ENCODE results near the gene CLEC2D. TPM values are rescaled to one million over a fixed set of nuclear protein-coding genes. Genes with fewer than 3 reads are reported as not detected.
A peak's percentile ranks its signal among the peaks of the same experiment; 100 is the strongest.

Gene CLEC2D
- total and polyA plus RNA-seq, 10 of the 15 experiments (the other 5 are each of a cell fraction or from before 2014, with no cell fraction given), result 4.6 to 29.8 (median 16.0) TPM

DNA sequence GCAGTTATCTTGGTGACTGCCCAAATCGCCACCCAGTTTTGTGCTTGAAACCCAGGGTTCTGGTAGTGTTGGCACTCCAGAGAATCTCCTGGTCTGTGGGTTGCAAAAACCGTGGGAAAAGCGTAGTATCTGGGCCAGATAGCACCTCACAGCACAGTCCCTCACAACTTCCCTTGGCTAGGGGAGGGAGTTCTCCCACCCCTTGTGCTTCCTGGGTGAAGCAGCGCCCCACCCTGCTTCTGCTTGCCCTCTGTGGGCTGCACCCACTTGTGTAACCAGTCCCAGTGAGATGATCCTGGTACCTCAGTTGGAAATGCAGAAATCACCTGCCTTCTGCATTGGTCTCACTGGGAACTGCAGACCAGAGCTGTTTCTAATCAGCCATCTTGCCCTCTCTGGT is 16.4 kb downstream of the CLEC2D start (continued):
- TF ChIP-seq SRF (IDR thresholded peaks at IDR 0.05; ENCODE audit: low read depth in 2 of 2, low read length in 2 of 2) (no peak), SMARCA5 (IDR thresholded peaks at IDR 0.05) (no peak), SREBF2 (IDR thresholded peaks at IDR 0.05; ENCODE audit: low read length) (no peak), SP1 (IDR thresholded peaks at IDR 0.05; ENCODE audit: low read depth, low read length) (no peak)

DNA sequence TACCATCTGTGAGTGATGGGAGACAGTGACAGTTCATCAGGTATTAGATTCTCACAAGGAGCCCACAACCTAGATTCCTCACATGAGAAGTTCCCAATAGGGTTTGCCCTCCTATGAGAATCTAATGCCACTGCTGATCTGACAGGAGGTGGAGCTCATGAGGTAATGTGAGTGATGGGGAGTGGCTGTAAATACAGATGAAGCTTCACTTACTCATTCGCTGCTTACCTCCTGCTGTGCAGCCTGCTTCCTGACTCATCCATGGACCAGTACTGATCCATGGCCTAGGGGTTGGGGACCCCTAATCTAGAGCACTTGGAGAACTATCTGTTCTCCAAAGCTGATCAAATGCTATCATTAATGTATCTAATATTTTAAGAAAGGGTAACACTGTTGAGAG is 17.7 kb downstream of the CLEC2D start:
- H3K4me2 ChIP-seq (ENCODE audit: control insufficient read depth, insufficient read depth), result no peak overlapping the region
- in situ Hi-C loops (cut with MboI), result no loop called here
- WGBS (ENCODE audit: insufficient coverage, insufficient replicate concordance, low lambda C conversion rate, missing lambda C conversion rate), result 100% methylated on average over 1 of the region's 1 CpG
- intact Hi-C loops (cut with micrococcal nuclease; ENCODE audit: unreplicated experiment), result no loop called here
- POLR2A ChIA-PET, result no interaction called here
- peaks cover 0 to 25% of the 10 kb centered on the region in 2 experiments; a peak in 2 of 4 replicates for H3K36me3 ChIP-seq (ENCODE audit: control insufficient read depth in 2 of 2, insufficient read depth in 2 of 2, low read length in 1 of 2)
- BruUV-seq (replicated peaks), result no TSS peak
- H3K27me3 ChIP-seq (replicated peaks in 1 of 2; ENCODE audit: control insufficient read depth in 2 of 2, insufficient read depth in 2 of 2, low read length in 1 of 2), result peaks cover 0 to 1% of the 10 kb centered on the region in 2 experiments; a peak in 2 of 4 replicates
- TF ChIP-seq TBL1XR1 (IDR thresholded peaks at IDR 0.05; ENCODE audit: low read depth, low read length), result no peak
- TF ChIP-seq, protein P1, sequence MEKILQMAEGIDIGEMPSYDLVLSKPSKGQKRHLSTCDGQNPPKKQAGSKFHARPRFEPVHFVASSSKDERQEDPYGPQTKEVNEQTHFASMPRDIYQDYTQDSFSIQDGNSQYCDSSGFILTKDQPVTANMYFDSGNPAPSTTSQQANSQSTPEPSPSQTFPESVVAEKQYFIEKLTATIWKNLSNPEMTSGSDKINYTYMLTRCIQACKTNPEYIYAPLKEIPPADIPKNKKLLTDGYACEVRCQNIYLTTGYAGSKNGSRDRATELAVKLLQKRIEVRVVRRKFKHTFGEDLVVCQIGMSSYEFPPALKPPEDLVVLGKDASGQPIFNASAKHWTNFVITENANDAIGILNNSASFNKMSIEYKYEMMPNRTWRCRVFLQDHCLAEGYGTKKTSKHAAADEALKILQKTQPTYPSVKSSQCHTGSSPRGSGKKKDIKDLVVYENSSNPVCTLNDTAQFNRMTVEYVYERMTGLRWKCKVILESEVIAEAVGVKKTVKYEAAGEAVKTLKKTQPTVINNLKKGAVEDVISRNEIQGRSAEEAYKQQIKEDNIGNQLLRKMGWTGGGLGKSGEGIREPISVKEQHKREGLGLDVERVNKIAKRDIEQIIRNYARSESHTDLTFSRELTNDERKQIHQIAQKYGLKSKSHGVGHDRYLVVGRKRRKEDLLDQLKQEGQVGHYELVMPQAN (conservative IDR thresholded peaks at IDR 0.05), result no peak
- TF ChIP-seq, protein P2, sequence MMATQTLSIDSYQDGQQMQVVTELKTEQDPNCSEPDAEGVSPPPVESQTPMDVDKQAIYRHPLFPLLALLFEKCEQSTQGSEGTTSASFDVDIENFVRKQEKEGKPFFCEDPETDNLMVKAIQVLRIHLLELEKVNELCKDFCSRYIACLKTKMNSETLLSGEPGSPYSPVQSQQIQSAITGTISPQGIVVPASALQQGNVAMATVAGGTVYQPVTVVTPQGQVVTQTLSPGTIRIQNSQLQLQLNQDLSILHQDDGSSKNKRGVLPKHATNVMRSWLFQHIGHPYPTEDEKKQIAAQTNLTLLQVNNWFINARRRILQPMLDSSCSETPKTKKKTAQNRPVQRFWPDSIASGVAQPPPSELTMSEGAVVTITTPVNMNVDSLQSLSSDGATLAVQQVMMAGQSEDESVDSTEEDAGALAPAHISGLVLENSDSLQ (IDR thresholded peaks at IDR 0.05), result 0 out of 2 replicates have a peak, but pooled peaks have one; percentile 26
- no peak for TF ChIP-seq POLR2AphosphoS5 (IDR thresholded peaks at IDR 0.05; ENCODE audit: low read length)
- TF ChIP-seq PML (IDR thresholded peaks at IDR 0.05; ENCODE audit: low read length), result no peak
- TF ChIP-seq ASH2L (IDR thresholded peaks at IDR 0.05; ENCODE audit: borderline replicate concordance, low read depth), result no peak
- TF ChIP-seq CEBPB (IDR thresholded peaks at IDR 0.05; ENCODE audit: borderline replicate concordance in 1 of 2, low read depth in 2 of 2, low read length in 2 of 2), result no peak
- TF ChIP-seq GABPA (IDR thresholded peaks at IDR 0.05; ENCODE audit: low read depth), result no peak
- CTCF ChIA-PET, result interaction anchor here (0.9 to 1.5 kb wide), 5 partner anchors 21 to 218 kb away, joined by 3 to 4 read pairs (median 3); no protein-coding TSS in a partner anchor
- H2AFZ ChIP-seq (ENCODE audit: control insufficient read depth, low read depth, low read length), result no peak overlapping the region
- no peak for ATAC-seq
- SMC1A ChIA-PET (ENCODE audit: uncharacterized antibody, unreplicated experiment), result interaction anchor here (1.2 to 1.5 kb wide), 3 partner anchors 11 to 51 kb away, joined by 3 to 4 read pairs (median 3); no protein-coding TSS in a partner anchor
- FAIRE-seq, result no peak
- H3K79me2 ChIP-seq (ENCODE audit: control insufficient read depth, insufficient read depth, low read length), result peaks cover 26% of the 10 kb centered on the region
- H4K20me1 ChIP-seq (ENCODE audit: control insufficient read depth, insufficient read depth), result no peaks in the 10 kb centered on the region
- H3K4me3 ChIP-seq, result no peak overlapping the region
- peaks cover 8% of the 10 kb centered on the region; the same call in 2 of the 3 replicates for H3K9me3 ChIP-seq (replicated peaks; ENCODE audit: control insufficient read depth, insufficient read depth, low read length)
- no peak for DNase-seq (ENCODE audit: low read depth, low spot score)
- RAD21 ChIA-PET (ENCODE audit: unreplicated experiment), result interaction anchor here (0.7 to 1.1 kb wide), 2 partner anchors 65 to 83 kb away, joined by 3 to 4 read pairs; no protein-coding TSS in a partner anchor
- H3K9ac ChIP-seq (ENCODE audit: control insufficient read depth, insufficient read depth, low read length), result no peak overlapping the region
- no peak overlapping the region for H3K27ac ChIP-seq (ENCODE audit: control insufficient read depth, insufficient read depth)
- peaks cover 4% of the 10 kb centered on the region; the same call in 1 of the 2 replicates for H3K4me1 ChIP-seq (ENCODE audit: control insufficient read depth, insufficient read depth, low read length)

All from GM12878 (cell line).